ENCODE measurements around the gene INPP5D. TPM values are rescaled to one million over a fixed set of nuclear protein-coding genes. Genes with fewer than 3 reads are reported as not detected.

The INPP5D gene
- 0.12 to 1.1 TPM (median 0.61 TPM) in 5 replicates for total RNA-seq (2022; extraction: Qiagen RNA extraction; ENCODE audit: low read depth)

DNA sequence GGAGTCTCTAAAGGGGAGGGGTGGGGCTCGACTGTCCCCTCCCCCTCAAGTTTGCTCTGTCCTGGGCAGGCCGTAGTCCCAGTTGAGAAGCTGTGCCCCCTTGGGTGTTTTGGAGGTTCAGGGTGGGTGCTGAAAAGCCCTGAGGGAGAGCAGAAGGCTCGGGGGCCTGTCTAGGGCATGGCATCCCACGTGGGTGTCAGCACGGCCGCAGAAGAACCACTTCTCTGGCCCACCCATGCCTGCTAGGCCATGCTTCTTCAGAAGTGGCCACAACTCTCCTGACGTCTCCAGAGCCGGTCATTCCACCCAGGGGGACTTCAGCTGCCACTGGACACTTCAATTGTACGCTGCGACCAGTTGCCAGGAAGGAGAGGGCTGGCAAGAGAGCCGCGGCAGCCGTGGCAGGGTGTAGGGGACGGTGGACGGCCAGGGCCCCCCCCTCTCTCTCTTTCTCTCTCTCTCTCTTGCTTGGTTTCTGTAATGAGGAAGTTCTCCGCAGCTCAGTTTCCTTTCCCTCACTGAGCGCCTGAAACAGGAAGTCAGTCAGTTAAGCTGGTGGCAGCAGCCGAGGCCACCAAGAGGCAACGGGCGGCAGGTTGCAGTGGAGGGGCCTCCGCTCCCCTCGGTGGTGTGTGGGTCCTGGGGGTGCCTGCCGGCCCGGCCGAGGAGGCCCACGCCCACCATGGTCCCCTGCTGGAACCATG lies at the start of gene INPP5D:
INPP5D (plus strand) TSS at position 546 of the 704 bp plus-strand sequence; CDS start at position 683, 137 bp downstream.

DNA sequence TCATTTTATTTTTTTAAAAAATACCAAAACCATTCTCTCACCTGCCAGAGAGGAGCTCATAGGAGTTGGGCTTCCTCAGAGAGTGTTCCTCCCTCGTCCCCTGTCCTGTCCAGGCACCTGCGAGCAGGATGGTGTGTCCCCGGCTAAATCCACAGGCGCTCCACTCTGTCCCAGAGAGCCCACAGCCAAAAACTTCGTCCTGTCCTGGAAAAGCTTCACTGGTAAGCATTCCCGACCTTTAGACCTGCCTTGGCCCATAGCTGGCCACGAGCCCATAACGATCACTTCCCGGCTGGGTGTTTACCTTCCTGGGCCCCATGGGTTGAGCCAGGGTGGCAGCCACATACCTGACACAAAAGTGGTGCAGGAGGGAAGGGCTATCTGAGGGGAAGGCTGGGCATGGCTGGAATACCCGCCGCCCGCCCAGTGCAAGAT lies 47.1 kb upstream of the INPP5D start, which contains the start of gene NGEF:
NGEF (minus strand) TSS at position 230 of the 435 bp plus-strand sequence. CDS start 38,366 bp downstream, outside the sequence.

DNA sequence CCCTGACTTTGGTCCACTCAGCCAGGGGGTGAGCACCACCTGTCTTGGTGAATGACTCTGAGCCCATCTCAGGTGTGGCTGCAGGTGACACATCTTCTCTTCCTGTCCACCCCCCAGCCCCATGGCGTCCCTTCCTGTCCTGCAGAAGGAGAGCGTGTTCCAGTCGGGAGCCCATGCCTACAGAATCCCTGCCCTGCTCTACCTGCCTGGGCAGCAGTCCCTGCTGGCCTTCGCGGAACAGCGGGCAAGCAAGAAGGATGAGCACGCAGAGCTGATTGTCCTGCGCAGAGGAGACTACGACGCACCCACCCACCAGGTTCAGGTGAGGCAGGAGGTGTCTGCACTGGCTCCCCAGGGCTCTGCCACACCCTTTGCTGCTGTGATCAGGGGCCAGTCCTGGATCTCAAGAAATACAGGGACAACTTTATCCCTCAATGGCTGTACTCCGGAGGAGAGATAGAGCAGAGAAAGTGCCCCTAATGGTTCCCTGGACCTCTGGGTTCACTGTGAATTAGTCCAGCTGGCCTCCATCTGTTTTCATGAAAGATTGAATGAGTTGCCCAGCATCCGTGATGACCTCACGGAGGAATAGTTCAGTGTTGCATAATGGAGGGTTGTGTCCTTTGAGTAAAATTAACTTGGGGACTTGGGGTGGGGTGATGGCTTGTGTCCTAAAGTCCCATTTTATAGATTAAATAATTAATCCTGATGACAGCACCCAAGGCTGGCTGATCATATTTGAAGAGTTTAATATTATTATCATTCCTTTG lies 27.4 kb upstream of the INPP5D start, which contains the start of gene NEU2:
NEU2 (plus strand) TSS at position 122 of the 770 bp plus-strand sequence; CDS start at position 122, 0 bp downstream.

GRCh38 chr2:233251306-233252116 lies 191.4 kb downstream of the INPP5D start, which contains the start of gene ATG16L1:
Gene ATG16L1 (plus strand): TSS chr2:233251673. CDS start chr2:233251828, 155 bp downstream.

Other genes starting within 250 kb of the INPP5D start
- gene SNORC, start 190.1 kb upstream of the INPP5D start, total RNA-seq (2022; extraction: Qiagen RNA extraction; ENCODE audit: low read depth): 3.7 to 13.5 TPM (median 9.5 TPM) in 5 replicates
- 12.8 to 20.8 TPM (median 17.1 TPM) in 5 replicates for gene NGEF, start 47.1 kb upstream of the INPP5D start, total RNA-seq (2022; extraction: Qiagen RNA extraction; ENCODE audit: low read depth)
- not detected in 5 replicates for gene NEU2, start 27.7 kb upstream of the INPP5D start, total RNA-seq (2022; extraction: Qiagen RNA extraction; ENCODE audit: low read depth)
- 40.4 to 51.1 TPM (median 42.2 TPM) in 5 replicates for gene ATG16L1, start 191.3 kb downstream of the INPP5D start, total RNA-seq (2022; extraction: Qiagen RNA extraction; ENCODE audit: low read depth)
- not detected in 5 replicates for gene SAG, start 247.5 kb downstream of the INPP5D start, total RNA-seq (2022; extraction: Qiagen RNA extraction; ENCODE audit: low read depth)